ENCODE data around the gene PCAT7.
A peak's percentile ranks its signal among the peaks of the same experiment; 100 is the strongest.

DNA sequence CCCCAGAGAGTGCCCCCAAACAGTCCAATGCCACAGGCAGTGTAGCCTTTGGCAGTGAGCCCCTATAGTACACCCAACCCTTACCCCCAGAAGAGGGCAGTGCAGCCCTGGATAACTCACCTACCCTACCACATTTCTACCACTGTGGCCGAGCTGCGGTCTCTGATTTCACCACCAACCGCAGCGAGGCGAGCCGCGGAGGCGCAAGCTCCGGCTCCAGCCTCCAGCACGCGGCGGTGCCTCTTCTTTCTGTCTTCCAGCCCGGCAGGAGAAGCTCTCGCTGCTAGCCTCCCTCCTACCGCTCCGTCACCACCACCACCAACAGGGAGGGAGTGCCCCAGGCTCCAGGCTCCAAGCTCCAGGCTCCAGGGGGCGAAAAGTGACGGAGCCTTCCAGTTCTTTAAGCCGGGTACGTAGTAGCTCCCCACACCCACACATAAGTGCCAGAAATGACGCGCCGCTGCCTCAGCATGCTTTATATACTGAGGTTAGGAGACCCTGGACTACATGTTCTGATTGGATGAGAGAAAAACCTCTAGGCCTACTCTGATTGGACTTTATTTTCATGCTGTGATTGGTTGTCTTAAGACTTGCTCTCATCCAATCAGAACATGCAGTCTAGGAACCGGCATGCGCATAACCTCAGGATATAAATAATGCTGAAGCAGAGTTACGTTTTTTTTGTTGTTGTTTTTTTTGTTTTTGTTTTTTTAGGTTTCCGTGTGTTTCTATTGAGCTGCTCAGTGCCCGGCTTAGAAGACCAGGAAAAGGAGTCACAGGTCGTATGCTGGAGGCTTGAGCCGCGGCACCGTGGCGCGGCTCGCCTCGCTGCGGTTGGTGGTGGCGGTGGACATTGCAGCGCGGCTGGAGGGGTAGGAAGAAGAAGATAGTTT, at the start of gene PCAT7:
- TF ChIP-seq, protein P1, sequence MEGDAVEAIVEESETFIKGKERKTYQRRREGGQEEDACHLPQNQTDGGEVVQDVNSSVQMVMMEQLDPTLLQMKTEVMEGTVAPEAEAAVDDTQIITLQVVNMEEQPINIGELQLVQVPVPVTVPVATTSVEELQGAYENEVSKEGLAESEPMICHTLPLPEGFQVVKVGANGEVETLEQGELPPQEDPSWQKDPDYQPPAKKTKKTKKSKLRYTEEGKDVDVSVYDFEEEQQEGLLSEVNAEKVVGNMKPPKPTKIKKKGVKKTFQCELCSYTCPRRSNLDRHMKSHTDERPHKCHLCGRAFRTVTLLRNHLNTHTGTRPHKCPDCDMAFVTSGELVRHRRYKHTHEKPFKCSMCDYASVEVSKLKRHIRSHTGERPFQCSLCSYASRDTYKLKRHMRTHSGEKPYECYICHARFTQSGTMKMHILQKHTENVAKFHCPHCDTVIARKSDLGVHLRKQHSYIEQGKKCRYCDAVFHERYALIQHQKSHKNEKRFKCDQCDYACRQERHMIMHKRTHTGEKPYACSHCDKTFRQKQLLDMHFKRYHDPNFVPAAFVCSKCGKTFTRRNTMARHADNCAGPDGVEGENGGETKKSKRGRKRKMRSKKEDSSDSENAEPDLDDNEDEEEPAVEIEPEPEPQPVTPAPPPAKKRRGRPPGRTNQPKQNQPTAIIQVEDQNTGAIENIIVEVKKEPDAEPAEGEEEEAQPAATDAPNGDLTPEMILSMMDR (IDR thresholded peaks at IDR 0.05; ENCODE audit: poor library complexity) = peak; percentile 75
- TF ChIP-seq EZH2 (IDR thresholded peaks at IDR 0.05; ENCODE audit: borderline replicate concordance) = no peak
- TF ChIP-seq EZH2phosphoT487 (IDR thresholded peaks at IDR 0.05; ENCODE audit: low read depth, severe bottlenecking, unreplicated experiment) = no peak
